ENCODE measurements around the gene STPG1. TPM values are rescaled to one million over a fixed set of nuclear protein-coding genes. Genes with fewer than 3 reads are reported as not detected.

Gene STPG1
- total and polyA plus RNA-seq, 2 donors (not counting 3 experiments of a cell fraction or from before 2014, with no cell fraction given), result 6.3 to 10.2 TPM

GRCh38 chr1:24388331-24388885, 25.2 kb downstream of the STPG1 start:
- intact Hi-C loops (cut with micrococcal nuclease), result no loop called here
- Histone ChIP-seq H3K4me3 (replicated peaks in 1 of 3; ENCODE audit: insufficient read depth in 1 of 3, low read depth in 1 of 3, low read length in 3 of 3) (no peak overlapping the region), H4K20me1 (replicated peaks; ENCODE audit: control insufficient read depth, extremely low read depth, insufficient read depth, low read length) (no peaks in the 10 kb centered on the region), H3K9ac (replicated peaks; ENCODE audit: extremely low read depth, insufficient read depth, low read length) (no peak overlapping the region), H2AFZ (ENCODE audit: low read depth, low read length) (no peak overlapping the region), H3K4me1 (ENCODE audit: control insufficient read depth, extremely low read depth, insufficient read depth, low read length) (peaks cover 42% of the 10 kb centered on the region), H3K27ac (ENCODE audit: insufficient read depth, low read depth, low read length) (no peak overlapping the region), H3K27me3 (ENCODE audit: control insufficient read depth in 2 of 2, insufficient read depth in 2 of 2, low read length in 2 of 2) (no peaks in the 10 kb centered on the region), H3K4me2 (ENCODE audit: insufficient read depth, low read length) (no peak overlapping the region), H3K9me1 (replicated peaks; ENCODE audit: control insufficient read depth, extremely low read depth, insufficient read depth, low read length) (no peaks in the 10 kb centered on the region), H3K9me3 (replicated peaks; ENCODE audit: control insufficient read depth, insufficient read depth, low read length) (no peaks in the 10 kb centered on the region), H3K79me2 (ENCODE audit: control insufficient read depth, insufficient read depth, low read length) (no peaks in the 10 kb centered on the region), H3K36me3 (ENCODE audit: control insufficient read depth in 2 of 2, extremely low read depth in 1 of 2, insufficient read depth in 2 of 2, low read length in 2 of 2) (no peaks in the 10 kb centered on the region)
- ChIA-PET POLR2A (no interaction called here), CTCF (interaction anchor here (1.2 to 8.2 kb wide), 2 partner anchors 137 to 189 kb away, joined by 3 to 132 read pairs; no protein-coding TSS in a partner anchor)
- TF ChIP-seq GATA2 (IDR thresholded peaks at IDR 0.05; ENCODE audit: insufficient read depth, insufficient read length, low read depth, low read length) (no peak), EZH2 (IDR thresholded peaks at IDR 0.05; ENCODE audit: borderline replicate concordance, low read depth, low read length, severe bottlenecking) (no peak), CTCF (IDR thresholded peaks at IDR 0.05; ENCODE audit: extremely low read depth in 1 of 2, insufficient read depth in 1 of 2, low read depth in 1 of 2, low read length in 2 of 2) (no peak), FOS (IDR thresholded peaks at IDR 0.05; ENCODE audit: borderline replicate concordance, insufficient read depth, low read length) (no peak), POLR2A (IDR thresholded peaks at IDR 0.05; ENCODE audit: low read depth, low read length) (no peak), JUN (IDR thresholded peaks at IDR 0.05; ENCODE audit: borderline replicate concordance, insufficient read depth, insufficient read length, low read depth) (no peak)
- dilution Hi-C loops (cut with MboI; ENCODE audit: extremely low pct_ligation_motif_present, low sequenced_read_pairs), result no loop called here
- FAIRE-seq, result no peak
- no peak for DNase-seq (ENCODE audit: low read depth, low spot score)
- BruUV-seq (replicated peaks), result no TSS peak

Data from endothelial cell of umbilical vein (primary cell).